ENCODE data around the gene ALDH4A1.
A peak's percentile ranks its signal among the peaks of the same experiment; 100 is the strongest.

ALDH4A1 gene

DNA sequence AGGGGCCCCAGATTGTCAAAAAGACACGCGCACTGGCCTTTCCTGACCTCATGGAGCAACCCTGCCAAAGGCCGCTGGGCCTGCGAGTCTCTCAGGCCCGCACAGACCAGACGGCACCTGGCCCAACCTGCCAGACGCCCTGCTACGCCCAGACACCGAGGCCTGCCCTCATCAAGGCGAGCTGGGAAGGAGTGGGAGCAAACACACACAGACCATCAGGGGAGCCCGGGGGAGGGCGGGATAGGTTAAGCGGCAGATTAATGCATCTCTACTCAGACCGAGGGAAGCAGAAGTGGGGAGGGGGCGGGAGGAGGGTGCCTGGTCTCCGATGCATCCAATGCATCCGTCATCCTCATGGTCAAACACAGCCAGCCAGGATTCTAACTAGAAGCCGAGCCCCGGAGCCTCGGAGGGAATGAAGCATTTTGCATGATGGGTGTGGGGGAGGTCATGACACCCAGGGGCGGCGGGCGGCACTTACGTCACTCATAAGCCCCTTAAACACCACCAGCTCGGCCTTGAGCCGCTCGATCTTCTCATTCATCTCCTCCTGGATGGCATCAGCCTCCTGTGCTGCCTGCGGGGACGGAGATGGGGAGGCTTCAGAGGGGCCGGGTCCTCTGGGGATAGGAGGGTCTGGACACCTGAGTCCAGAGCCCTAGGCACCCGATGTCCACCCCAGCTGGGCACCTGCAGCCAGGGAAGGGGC, 17.0 kb upstream of the ALDH4A1 start:
- DNase-seq (no peak), ATAC-seq (ENCODE audit: insufficient read depth, low read depth) (no peak)
- H3K9ac ChIP-seq (ENCODE audit: low read depth, low read length), result no peak overlapping the region
- no peaks in the 10 kb centered on the region for H3K36me3 ChIP-seq (ENCODE audit: insufficient read depth, low read length)
- H4K20me1 ChIP-seq (ENCODE audit: insufficient read depth, low read length), result peaks cover 7% of the 10 kb centered on the region; the same call in 1 of the 2 replicates
- H2AFZ ChIP-seq (ENCODE audit: low read depth, low read length), result no peak overlapping the region
- no peaks in the 10 kb centered on the region for H3K9me3 ChIP-seq (ENCODE audit: insufficient read depth, low read length, severe bottlenecking)
- TF ChIP-seq, protein P1, sequence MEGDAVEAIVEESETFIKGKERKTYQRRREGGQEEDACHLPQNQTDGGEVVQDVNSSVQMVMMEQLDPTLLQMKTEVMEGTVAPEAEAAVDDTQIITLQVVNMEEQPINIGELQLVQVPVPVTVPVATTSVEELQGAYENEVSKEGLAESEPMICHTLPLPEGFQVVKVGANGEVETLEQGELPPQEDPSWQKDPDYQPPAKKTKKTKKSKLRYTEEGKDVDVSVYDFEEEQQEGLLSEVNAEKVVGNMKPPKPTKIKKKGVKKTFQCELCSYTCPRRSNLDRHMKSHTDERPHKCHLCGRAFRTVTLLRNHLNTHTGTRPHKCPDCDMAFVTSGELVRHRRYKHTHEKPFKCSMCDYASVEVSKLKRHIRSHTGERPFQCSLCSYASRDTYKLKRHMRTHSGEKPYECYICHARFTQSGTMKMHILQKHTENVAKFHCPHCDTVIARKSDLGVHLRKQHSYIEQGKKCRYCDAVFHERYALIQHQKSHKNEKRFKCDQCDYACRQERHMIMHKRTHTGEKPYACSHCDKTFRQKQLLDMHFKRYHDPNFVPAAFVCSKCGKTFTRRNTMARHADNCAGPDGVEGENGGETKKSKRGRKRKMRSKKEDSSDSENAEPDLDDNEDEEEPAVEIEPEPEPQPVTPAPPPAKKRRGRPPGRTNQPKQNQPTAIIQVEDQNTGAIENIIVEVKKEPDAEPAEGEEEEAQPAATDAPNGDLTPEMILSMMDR (IDR thresholded peaks at IDR 0.05; ENCODE audit: borderline replicate concordance, extremely low read depth, low read length, poor library complexity, severe bottlenecking), result no peak
- H3K4me3 ChIP-seq (ENCODE audit: low read depth in 1 of 2, low read length in 2 of 2), result no peak overlapping the region
- H3K27ac ChIP-seq (ENCODE audit: low read length), result no peak overlapping the region
- no peaks in the 10 kb centered on the region for H3K27me3 ChIP-seq (ENCODE audit: insufficient read depth, low read length, poor library complexity)
- H3K4me1 ChIP-seq (ENCODE audit: insufficient read depth, low read length), result no peaks in the 10 kb centered on the region
- H3K79me2 ChIP-seq (ENCODE audit: insufficient read depth, low read length), result no peaks in the 10 kb centered on the region
- H3K4me2 ChIP-seq (ENCODE audit: insufficient read depth, low read length), result no peak overlapping the region

DNA sequence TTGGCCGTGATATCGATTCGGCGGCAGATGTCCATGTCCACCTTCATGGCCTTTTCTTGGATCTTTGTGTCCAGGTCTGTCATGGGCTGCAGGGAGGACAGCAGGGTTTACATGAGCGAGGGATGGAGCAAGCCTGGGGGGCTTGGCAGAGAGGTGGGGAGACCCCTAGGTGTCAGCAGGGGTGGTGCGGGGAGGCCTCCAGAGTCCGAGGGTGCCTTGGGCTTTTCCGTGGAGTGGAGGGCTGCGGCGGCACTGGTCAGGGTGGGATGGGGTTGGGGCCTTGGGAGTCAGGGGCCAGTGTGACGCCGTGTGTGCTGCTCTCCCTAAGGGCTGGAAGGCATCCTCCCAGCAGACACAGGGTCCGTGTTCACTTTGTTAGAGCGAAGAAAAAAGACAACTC, 16.1 kb upstream of the ALDH4A1 start:
- Histone ChIP-seq H3K36me3 (ENCODE audit: insufficient read depth, low read length) (no peaks in the 10 kb centered on the region), H4K20me1 (ENCODE audit: insufficient read depth, low read length) (peaks cover 7% of the 10 kb centered on the region; the same call in 1 of the 2 replicates), H3K9me3 (ENCODE audit: insufficient read depth, low read length, severe bottlenecking) (no peaks in the 10 kb centered on the region), H3K4me2 (ENCODE audit: insufficient read depth, low read length) (no peak overlapping the region), H3K27me3 (ENCODE audit: insufficient read depth, low read length, poor library complexity) (no peaks in the 10 kb centered on the region), H3K4me1 (ENCODE audit: insufficient read depth, low read length) (no peaks in the 10 kb centered on the region), H3K9ac (ENCODE audit: low read depth, low read length) (no peak overlapping the region), H3K4me3 (ENCODE audit: low read depth in 1 of 2, low read length in 2 of 2) (no peak overlapping the region), H3K27ac (ENCODE audit: low read length) (no peak overlapping the region), H2AFZ (ENCODE audit: low read depth, low read length) (no peak overlapping the region), H3K79me2 (ENCODE audit: insufficient read depth, low read length) (no peaks in the 10 kb centered on the region)
- TF ChIP-seq EZH2 (IDR thresholded peaks at IDR 0.05; ENCODE audit: borderline replicate concordance, low read depth, low read length, severe bottlenecking), result no peak
- TF ChIP-seq, protein P1 (IDR thresholded peaks at IDR 0.05; ENCODE audit: borderline replicate concordance, extremely low read depth, low read length, poor library complexity, severe bottlenecking), result peak; percentile 6
- DNase-seq, result no peak
- no peak for ATAC-seq (ENCODE audit: insufficient read depth, low read depth)

DNA sequence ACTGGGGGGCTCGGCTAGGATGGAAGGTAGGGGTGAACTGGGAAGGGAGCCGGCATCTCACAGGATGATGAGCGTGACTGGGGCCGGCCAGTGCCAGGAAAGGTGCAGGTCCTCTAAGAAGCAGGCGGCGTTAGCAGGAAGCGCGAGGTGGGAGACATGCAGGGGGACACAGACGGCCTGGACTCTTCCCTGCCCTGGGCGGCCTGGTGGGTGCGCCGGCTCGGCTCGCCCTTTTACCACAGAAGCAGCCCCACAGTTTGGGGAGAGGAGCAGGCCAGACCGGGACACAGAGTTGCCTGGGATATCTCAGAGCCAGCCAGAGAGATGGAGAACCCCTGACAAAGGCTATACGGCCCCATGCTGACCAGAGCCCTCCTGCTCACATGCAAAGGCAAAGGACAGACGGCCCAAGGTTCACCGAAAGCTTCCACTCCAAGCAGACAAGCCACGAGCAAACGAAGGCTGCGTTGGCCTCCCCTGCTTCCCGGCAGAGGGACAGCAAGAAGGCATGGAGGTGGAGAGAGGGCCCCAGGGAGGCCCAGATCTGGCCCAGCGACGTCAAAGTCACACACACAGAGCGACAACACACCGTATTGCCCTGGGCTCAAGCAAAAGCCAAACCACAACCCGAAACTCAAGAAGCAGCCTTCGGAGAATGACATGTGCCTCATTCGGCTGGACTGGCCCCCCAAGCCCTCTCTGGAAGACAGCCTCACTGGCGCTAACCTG, 14.9 kb upstream of the ALDH4A1 start:
- no peaks in the 10 kb centered on the region for H3K27me3 ChIP-seq (ENCODE audit: insufficient read depth, low read length, poor library complexity)
- H3K9ac ChIP-seq (ENCODE audit: low read depth, low read length), result no peak overlapping the region
- no peak for DNase-seq
- no peaks in the 10 kb centered on the region for H3K4me1 ChIP-seq (ENCODE audit: insufficient read depth, low read length)
- ATAC-seq (ENCODE audit: insufficient read depth, low read depth), result no peak
- H3K9me3 ChIP-seq (ENCODE audit: insufficient read depth, low read length, severe bottlenecking), result no peaks in the 10 kb centered on the region
- H3K4me3 ChIP-seq (ENCODE audit: low read depth in 1 of 2, low read length in 2 of 2), result no peak overlapping the region
- H2AFZ ChIP-seq (ENCODE audit: low read depth, low read length), result no peak overlapping the region
- no peaks in the 10 kb centered on the region for H3K79me2 ChIP-seq (ENCODE audit: insufficient read depth, low read length)
- TF ChIP-seq, protein P1 (IDR thresholded peaks at IDR 0.05; ENCODE audit: borderline replicate concordance, extremely low read depth, low read length, poor library complexity, severe bottlenecking), result no peak
- no peak for TF ChIP-seq EZH2 (IDR thresholded peaks at IDR 0.05; ENCODE audit: borderline replicate concordance, low read depth, low read length, severe bottlenecking)
- peaks cover 5% of the 10 kb centered on the region; the same call in 1 of the 2 replicates for H4K20me1 ChIP-seq (ENCODE audit: insufficient read depth, low read length)
- no peaks in the 10 kb centered on the region for H3K36me3 ChIP-seq (ENCODE audit: insufficient read depth, low read length)
- no peak overlapping the region for H3K4me2 ChIP-seq (ENCODE audit: insufficient read depth, low read length)
- no peak overlapping the region for H3K27ac ChIP-seq (ENCODE audit: low read length)
